HPDE6-E6E7 (cell line): Measurements from ENCODE around the gene ZCCHC7.

Experiments used
- DNase-seq: peaks from one replicate; pipeline ENCODE4 v3.0.0; 2011; ENCODE audit warnings: missing footprints; ENCODE audit errors: extremely low spot score

Gene ZCCHC7

DNA sequence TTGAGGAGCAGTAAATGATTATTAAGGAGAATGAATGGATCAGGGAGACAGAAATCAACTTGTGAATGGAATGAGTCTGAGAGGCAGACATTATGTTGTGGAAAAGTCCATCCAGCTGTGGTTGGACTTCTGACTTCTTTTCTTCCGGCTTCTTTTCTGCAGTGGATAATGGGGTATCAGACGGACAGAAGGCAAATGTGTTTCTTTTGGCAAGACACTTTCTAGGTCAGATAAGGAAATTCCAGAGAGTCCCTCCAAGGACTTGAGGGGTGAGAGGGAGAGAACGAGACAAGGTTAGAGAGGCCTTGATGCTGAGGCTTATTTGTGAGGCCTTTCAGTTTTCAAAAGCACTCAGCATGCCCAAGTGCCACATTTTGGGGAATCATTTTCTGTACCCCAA is 285.0 kb downstream of the ZCCHC7 start:
- DNase-seq, result no peak

DNA sequence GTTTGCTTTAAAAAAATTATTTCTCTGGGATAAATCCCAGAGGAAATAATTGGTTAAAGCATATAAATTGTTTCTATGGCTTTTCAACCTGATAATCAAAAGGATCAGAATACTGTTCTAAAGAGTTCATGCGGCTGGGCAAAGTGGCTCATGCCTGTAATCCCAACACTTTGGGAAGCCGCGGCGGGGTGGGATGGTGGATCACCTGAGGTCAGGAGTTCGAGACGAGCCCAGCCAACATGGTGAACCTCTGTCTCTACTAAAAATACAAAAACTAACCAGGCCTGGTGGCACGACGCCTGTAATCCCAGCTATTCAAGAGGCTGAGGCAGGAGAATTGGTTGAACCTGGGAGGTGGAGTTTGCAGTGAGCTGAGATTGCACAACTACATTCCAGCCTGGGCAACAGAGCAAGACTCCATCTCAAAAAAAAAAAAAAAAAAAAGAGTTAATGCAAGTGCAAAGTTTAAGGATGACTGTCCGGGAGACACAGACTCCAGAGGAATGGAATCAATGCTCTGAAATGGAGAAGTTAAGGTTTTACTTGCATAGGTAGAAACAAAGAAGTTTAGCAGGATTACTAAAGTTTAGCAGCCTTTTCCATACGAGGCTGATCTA is 285.5 kb downstream of the ZCCHC7 start:
- no peak for DNase-seq

GRCh38 chr9:37406603-37407401 is 286.4 kb downstream of the ZCCHC7 start:
- no peak for DNase-seq

GRCh38 chr9:37407468-37407867 is 287.1 kb downstream of the ZCCHC7 start:
- DNase-seq, result no peak
